GM21367 (cell line): Measurements from ENCODE around the gene UAP1.

Source experiments
- ATAC-seq: cut with Tn5 transposase; IDR thresholded peaks from one replicate; pipeline ENCODE4 v1.9.1; 2021; ENCODE audit not compliant: unreplicated experiment

Gene UAP1

DNA sequence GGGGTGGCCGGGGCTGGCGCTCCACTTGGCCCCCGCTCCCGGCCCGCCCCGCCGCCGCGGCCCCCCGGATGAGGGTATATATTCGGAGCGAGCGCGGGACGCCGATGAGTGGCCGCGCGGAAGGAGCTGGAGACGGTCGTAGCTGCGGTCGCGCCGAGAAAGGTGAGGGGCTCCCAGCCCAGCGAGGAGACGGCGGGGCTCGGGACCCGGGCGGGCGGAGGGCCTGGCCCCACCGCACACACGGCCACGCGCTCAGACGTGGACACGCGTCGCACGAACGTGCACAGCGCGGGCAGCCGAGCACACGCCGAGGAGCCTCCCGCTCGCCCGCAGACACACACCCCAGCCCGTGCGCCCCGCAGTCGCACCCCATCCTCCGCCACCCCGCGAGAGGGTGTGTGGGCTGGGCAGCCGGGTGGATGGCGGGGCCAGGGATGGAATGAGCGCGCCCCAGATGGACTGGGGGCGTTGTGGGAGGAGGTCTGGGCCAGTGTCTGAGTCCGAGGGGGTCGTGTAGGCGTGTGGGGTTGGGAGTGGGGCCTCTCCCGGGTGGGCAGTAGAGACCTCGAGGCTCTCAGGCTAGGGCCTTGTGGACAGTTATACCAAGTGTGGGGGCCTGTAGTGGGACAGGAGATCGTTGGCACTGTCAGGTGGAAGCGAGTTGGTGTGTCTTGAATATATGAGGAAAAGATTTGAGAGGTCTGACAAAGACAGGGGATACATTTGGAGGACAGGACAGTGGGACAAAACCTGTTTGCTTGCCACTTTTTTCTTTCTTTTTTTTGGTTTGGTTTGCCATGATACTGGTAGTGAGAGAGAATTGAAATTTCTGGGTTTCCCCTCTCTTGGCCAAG, at the start of gene UAP1:
TSS of gene UAP1 (plus strand) at position 107 of the 854 bp plus-strand sequence. CDS start 4,347 bp downstream, outside the sequence.
- ATAC-seq = peak; percentile 28

GRCh38 chr1:162527314-162527713, 34.2 kb upstream of the UAP1 start:
- no peak for ATAC-seq

DNA sequence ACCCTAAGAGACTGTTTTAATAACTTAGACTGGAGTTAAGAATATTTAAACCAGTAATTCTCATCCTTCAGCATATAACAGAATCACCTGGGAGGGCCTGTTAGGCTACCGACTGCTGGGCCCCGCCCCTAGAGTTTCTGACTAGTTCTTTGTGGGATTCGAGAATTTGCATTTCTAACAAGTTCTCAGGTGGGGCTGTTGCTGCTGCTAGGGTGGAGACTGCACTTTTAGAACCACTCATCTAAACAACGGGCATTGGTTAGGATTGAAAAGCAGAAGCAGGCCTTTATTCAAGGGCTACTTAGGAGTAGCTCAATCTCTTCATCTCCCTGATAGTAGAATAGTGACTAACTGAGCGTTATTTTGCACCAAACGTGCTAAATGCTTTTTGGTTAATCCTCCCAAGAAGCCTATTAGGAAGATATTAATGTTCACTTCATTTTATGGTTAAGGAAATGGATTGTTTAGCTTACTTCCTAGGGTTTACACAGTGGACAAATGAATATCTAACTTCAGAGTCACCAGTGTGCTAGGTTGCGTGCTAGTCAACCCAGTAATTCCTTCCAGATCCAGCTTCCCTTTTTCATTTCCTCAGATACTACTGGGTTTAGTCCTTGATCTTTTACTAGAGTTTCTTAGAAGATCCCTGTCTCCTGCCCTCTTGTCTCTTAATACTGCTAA, 31.1 kb upstream of the UAP1 start:
- ATAC-seq = peak; percentile 96

DNA sequence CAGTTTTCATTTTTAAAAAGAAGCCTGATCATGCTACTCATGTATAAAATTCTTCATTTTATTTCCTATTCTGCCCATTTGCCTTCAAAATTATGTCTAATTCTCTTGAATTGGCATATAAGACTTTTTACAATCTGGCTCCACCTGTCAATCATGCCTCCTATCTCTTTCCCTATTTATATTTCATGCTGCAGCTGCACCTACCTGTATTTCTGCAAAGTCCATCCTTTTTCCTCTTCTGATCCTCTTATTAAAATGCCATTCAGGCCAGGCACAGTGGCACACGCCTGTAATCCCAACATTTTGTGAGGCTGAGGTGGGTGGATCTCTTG, 30.6 kb upstream of the UAP1 start:
- no peak for ATAC-seq

GRCh38 chr1:162535501-162535900, 26.0 kb upstream of the UAP1 start:
- ATAC-seq = no peak

- ATAC-seq = no peak
Measured at GRCh38 chr1:162536511-162536910, 25.0 kb upstream of the UAP1 start.

GRCh38 chr1:162537216-162537615, 24.3 kb upstream of the UAP1 start:
- no peak for ATAC-seq

GRCh38 chr1:162538815-162539431, 22.6 kb upstream of the UAP1 start:
- no peak for ATAC-seq

DNA sequence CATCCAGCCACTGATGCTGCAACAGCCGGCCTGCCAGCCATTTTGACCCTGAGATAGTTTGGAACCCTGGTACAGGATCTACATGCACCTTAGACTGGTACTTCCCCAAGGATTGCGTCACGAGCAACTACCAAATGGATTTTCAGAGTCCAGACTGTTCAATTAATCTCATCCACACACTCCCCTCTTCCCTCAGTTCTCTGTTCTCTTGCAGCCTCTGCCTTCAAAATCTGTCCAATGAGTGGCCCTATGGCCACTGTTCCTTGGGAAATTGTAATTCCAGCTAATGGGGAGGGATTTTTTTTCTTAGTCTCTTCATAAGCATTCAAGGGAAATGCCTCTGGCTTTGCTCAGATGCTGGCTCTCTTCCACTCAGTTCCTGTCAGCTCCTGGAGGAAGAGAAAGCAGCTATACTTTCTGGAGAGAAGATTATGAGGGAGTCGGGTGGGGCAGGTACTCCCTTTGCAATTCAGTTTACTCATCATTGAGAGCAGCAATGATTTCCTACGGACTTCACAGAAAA, 19.8 kb upstream of the UAP1 start:
- ATAC-seq = no peak

DNA sequence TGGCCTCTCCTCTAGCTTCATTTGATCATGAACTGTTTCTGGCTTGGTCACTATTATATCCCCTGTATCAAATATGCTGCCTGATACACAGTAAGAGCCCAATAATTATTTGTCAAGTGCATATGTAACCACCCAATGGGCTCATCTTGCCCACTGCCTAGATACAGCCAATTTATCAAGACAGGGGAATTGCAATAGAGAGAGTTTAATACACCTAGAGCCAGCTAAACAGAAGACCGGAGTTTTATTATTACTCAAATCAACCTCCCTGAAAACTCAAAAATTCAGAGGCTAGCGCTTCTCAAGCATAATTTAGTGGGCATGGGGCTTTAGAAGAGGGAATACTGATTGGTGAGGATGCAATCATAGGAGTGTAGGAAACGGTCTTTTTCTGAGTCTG, 18.3 kb upstream of the UAP1 start:
- ATAC-seq = no peak

DNA sequence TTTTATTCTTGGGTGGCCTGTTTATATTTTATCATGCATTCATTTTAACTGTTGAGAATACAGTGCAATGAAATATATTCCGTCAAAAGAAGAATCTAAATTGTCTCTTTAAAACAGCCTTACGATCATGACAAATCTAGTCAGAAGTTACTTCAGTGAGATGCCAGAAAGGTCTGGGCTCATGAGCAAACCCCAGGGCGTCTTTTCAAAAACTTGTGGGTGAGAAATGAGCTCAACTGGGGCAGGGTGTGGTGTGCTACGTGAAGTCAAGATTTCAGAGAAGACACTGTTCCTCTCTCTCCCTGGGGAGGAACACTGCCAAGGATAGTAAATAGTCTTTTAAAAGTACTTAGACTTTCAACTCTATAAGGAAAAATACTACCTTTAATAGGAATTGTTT, 13.4 kb upstream of the UAP1 start:
- ATAC-seq = no peak

- ATAC-seq = no peak
Measured at GRCh38 chr1:162549001-162549400, 12.5 kb upstream of the UAP1 start.

GRCh38 chr1:162550925-162551324, 10.6 kb upstream of the UAP1 start:
- ATAC-seq = no peak

DNA sequence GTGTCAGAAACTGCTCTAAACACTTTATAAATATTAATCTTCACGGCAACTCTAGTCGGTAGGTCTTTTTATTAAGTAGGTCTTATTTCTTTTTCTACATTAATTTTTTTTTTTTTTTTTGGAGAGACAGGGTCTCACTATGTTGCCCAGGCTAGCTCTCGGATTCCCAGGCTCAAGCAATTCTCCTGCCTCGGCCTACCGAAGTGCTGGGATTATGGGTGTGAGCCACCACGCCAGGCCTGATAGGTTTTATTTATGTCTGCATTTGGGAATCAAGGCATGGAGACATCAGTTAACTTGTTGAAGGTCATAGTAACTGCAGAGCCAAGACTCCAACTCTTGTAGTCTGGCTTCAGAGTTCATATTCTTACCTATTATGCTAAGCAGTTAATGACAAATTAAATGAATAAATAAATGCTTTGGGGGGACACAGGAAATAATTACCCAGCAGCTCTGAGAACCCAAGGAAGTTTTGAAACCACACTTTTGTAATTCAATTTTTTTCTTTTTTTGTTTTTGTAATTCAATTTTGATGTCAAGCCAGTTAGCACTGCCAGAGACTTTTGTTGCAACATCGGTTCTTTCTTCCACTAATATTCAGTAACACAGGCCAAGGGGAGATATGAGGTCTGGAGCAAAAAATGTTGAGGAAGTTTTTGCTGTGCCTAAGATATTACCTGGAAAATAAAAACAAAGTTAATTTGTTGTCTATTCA, 9.4 kb upstream of the UAP1 start:
- no peak for ATAC-seq

DNA sequence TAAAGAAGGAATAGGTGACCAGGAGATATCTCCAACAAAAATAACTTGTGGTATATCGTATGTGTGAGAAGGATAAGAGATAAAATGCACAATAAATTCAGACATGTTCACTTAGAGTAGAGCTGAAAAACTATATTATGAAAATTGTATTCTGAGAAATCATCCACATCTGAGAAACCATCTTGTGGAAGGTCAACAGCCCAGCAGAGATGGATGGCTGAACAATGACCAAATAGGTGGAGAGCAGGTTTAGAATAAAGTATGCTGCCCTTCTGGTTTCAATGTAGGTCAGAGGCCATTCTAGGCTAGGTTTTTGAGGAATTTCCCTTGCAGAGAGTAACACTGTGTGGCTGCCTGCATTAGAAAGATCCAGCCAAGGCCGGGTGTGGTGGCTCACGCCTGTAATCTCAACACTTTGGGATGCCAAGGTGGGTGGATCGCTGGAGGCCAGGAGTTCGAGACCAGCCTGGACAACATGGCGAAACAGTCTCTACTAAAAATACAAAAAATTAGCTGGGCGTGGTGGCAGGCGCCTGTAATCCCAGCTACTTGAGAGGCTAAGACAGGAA, 8.8 kb upstream of the UAP1 start:
- ATAC-seq = no peak

GRCh38 chr1:162554258-162554657, 7.3 kb upstream of the UAP1 start:
- ATAC-seq = no peak

DNA sequence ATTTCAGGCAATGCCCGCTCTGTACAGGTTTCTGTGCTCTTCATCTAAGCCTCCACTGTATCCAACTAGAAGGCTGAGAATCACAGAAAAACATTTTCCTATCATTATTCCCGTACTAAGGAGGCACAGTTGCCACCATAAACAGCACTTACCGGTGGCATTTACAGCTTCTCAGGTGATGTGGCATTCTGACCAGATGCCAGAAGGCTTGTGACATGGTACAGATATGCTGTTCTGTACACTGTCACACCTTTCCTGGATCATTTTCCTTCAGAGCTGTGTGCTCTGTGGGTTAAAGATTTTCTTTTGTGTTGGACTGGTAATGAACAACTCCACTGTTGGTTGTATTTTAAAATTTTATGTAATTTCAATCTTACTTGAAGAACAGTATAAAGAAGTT, 4.0 kb upstream of the UAP1 start:
- no peak for ATAC-seq

- no peak for ATAC-seq
Measured at GRCh38 chr1:162560303-162561036, 1.1 kb upstream of the UAP1 start.

- ATAC-seq = peak; percentile 95
Measured at GRCh38 chr1:162561037-162561615, 396 bp upstream of the UAP1 start.

DNA sequence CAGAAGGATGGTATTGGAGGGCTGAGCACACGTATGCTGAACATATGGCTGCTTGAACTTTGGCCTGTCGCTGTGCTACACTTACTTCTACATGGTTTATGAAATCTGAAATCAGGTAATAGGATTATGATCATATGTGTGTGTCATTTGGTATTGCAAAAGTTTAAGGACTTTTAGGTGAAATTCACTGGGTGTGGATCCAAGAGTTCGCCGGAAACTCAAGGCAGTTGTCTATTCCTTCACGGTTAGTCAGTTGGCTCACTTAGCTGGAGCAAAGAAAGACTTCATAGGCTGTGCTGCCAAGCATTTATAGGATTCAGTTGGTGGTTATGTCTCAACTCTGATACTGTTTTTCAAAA, 927 bp downstream of the UAP1 start:
- no peak for ATAC-seq
